ENCODE results near the gene B9D2.

Gene B9D2

GRCh38 chr19:41327076-41327575, 36.8 kb downstream of the B9D2 start:
- no peak for DNase-seq

DNA sequence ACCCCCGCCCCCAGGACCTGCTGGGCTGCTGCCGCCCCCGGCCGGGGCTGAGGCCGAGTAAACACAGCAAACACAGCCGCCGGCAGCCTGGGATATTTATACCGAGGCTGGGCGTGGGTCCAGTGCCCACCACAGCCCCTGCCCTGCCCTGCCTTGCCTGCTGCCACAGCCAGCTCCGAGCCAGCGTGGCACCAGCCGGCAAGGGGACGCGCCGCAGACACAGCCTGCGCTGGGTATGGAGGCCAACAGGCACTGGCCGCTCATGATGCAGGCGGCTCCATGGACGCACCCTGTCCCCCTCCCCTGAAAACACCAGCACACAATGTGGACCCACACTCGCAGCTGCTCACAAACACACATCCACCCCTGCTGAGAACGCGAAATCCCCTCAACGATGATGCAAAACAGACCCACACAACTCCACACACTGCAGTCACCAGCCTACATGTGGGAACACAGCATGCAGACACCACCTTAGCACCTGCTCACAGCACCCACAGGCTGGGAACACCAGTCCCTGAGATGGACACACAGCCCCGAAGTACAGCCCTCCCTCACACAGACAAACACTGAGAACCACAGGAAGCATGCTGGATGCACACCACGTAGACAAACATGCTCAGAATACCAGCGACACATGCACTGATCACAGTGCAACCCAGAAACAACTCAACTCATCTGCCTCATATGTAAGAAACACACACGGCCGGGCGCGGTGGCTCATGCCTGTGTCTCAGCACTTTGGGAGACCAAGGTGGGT, 37.8 kb downstream of the B9D2 start:
- no peak for DNase-seq

- DNase-seq, result no peak
These were observed 38.4 kb downstream of the B9D2 start for GRCh38 chr19:41325640-41325946.

DNA sequence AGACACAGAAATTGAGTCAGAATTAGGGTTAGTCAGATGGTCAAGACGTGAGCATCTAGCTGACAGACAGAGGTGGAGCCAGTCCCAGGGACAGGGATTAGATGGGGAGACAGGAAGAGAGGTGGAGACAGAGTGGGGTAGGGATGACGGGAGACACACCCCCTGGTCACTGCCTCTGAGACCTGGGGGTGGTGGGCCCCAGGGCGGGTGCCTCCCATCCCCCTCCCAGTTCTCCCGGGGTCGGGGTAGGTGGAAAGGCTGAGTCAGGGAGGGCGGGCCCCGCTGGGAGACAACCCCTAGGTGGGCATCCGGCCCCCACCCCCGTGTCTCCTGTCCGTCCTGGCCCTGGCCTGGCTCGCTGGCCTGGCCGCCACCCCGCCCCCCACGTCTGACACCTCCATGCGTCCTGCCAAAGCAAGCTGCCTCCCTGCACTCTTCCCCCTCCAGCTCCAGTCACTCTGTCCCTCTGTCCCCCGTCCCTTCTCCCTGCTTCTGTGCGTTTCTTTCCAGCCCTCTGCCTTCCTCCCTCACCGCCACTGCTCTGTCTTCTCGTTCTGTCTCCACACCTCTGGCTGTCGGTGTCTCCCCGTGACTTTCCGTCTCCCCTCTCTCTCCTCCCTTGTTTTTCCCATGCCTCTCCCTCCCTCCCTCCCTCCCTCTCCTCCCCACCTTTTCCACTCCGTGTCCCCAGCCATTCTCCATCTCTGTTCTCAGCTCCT, 38.9 kb downstream of the B9D2 start:
- no peak for DNase-seq

- DNase-seq, result peak; percentile 82
These were observed 39.7 kb downstream of the B9D2 start for GRCh38 chr19:41324231-41324702.

GRCh38 chr19:41323430-41324125, 40.4 kb downstream of the B9D2 start:
- DNase-seq, result peak; percentile 86

DNA sequence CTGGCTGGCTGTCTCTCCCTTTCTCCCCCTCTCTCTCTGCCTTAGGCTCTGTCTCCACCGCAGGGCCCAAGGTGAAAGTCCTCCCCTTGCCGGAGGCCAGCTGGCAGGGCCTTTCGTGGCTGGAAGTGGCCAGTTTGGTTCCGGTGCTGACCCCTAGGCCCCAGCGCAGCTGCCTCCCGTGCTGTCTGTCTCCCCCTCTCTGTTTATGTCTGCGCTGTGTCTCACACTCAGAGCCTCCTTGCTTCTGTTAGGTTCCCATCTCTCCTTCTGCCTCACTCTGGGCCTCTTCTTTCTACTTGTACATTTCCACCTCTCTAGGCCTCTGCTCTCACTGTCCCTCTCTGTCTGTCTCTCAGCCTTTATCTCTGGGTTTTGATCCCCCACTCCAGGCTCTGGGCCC, 40.9 kb downstream of the B9D2 start:
- no peak for DNase-seq

DNA sequence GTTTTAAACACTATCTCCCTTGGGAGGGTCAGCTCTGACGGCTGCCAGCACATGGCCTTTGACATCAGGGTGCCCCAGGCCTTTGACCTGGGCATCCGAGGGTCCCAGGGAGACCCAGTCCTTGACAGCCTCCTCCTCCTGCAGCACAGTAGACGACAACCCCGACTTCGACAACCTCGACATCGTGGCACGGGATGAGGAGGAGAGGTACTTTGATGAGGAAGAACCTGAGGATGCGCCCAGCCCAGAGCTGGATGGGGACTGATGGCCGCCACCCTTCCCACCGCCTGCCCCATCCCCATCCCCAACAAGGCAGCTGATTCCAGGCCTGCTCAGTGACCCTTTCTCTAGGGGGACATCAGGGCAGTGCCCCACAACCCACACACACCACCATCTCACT, 41.5 kb downstream of the B9D2 start:
- DNase-seq, result no peak

- DNase-seq, result no peak
These were observed 42.2 kb downstream of the B9D2 start for GRCh38 chr19:41321600-41322270.

DNA sequence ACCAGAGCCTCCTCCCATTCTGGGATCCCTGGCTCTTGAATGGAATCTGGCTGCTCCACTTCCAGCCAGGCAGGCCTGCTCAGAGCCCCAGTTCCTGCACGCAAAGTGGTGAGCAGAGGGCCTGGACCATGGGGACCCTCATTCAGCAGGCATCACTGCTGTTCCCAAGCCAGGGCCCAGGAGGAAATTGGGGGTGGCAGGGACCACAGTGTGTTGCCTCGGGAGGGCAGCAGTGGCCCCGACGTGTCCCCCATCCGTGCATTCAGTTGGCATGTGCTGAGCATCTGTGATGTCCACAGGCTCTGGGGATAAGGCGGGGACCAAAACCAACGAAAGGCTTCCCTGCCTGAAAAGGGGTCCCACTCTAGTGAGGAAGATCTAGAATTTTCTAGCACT, 42.7 kb downstream of the B9D2 start:
- DNase-seq, result no peak

- DNase-seq, result no peak
These were observed 43.4 kb downstream of the B9D2 start for GRCh38 chr19:41320568-41320967.

DNA sequence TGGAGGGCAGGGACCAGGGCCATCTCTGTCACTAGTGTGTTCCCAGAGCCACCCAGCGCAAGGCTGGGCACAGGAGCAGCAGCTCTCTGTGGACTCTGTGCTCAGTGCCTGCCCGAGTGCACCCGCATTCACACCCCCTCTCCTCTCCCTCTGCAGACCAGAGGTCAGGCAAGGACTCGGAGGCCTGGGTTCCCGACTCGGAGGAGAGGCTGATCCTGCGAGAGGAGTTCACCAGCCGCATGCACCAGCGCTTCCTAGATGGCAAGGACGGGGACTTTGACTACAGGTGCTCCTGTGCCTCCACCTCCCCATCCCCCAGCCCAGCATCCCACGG, 43.8 kb downstream of the B9D2 start:
- no peak for DNase-seq

- no peak for DNase-seq
These were observed 44.3 kb downstream of the B9D2 start for GRCh38 chr19:41319500-41320184.

DNA sequence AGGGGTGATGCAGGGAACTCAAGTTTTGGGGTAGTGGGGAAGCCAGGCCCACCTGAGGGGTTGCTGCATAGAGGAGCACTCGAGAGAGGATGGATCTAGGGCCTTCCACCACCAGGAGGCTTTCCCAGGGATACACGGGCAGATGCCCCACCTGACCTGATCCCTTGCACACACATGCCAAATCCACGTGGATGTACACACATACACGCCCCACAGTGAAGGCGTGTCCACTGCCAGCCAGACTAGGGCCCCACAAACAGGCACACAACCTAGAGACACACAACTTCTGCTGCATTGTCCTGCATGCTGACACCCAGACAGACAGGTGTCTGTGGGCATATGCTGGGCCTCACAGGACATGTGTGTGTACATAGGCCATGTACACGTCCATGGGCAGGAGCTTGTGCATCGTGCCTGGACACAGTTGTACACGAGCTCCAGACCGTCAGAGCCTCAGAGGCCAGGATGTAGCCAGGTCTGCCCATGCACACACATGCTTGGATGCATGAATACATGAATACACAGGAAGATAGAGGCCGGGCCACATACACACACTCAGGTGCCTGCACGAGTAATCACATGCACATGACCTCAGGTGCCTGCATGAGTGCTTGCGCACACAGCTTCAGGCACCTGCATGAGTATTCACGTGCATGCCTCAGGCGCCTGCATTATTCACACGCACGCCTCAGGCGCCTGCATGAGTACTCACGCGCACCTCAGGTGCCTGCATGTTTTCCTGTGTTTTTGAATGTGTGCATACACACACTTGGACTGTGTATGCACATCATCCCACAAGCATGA, 45.1 kb downstream of the B9D2 start:
- no peak for DNase-seq

DNA sequence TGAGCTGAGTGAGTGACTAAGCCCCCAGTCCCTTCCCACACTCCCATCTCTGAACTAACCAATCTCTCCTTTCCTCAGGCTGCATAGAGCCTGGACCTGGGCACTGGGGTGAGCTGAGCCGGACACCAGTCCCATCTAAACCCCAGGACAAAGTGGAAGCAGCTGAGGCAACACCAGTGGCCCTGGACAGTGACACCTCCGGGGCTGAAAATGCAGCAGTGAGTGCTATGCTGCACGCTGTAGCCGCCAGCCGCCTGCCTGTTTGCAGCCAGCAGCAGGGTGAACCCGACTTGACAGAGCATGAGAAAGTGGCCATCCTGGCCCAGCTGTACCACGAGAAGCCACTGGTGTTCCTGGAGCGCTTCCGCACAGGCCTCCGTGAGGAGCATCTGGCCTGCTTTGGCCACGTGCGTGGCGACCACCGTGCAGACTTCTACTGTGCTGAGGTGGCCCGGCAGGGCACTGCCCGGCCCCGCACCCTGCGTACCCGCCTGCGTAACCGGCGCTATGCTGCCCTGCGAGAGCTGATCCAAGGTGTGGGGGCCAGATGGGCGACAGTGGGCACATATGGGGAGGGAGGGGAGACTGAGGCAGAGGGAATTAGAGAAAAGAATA, 47.5 kb downstream of the B9D2 start:
- DNase-seq, result no peak

- no peak for DNase-seq
These were observed 52.3 kb downstream of the B9D2 start for GRCh38 chr19:41311613-41312012.

GRCh38 chr19:41311072-41311471, 52.9 kb downstream of the B9D2 start:
- no peak for DNase-seq

- DNase-seq, result peak; percentile 85
These were observed 53.7 kb downstream of the B9D2 start, which contains the start of gene CCDC97 for GRCh38 chr19:41310033-41310831. Gene CCDC97 (plus strand): TSS chr19:41310172. CDS start chr19:41310311, 139 bp downstream.

- peak; percentile 48 for DNase-seq
These were observed 54.5 kb downstream of the B9D2 start for GRCh38 chr19:41309180-41310032.

All from MV-4-11 (cell line).